NT2/D1 (cell line): ENCODE results near the gene PKLR.

Experiments used
- SUZ12 ChIP-seq: IDR thresholded peaks from 2 replicates; pipeline ENCODE4 v1.6.1; 2011; ENCODE audit not compliant: insufficient read length, insufficient read depth; ENCODE audit errors: extremely low read depth
- YY1 ChIP-seq: IDR thresholded peaks from 2 replicates; pipeline ENCODE4 v1.6.1; 2011; ENCODE audit not compliant: insufficient read length, insufficient read depth

- no peak for TF ChIP-seq SUZ12
- no peak for TF ChIP-seq YY1
Observed at GRCh38 chr1:155326020-155326526, 24.8 kb upstream of the PKLR start.
